ENCODE measurements around the gene SH2D7. TPM values are rescaled to one million over a fixed set of nuclear protein-coding genes. Genes with fewer than 3 reads are reported as not detected.

The SH2D7 gene
- total RNA-seq, 1 experiment from 2014 or later: not detected

DNA sequence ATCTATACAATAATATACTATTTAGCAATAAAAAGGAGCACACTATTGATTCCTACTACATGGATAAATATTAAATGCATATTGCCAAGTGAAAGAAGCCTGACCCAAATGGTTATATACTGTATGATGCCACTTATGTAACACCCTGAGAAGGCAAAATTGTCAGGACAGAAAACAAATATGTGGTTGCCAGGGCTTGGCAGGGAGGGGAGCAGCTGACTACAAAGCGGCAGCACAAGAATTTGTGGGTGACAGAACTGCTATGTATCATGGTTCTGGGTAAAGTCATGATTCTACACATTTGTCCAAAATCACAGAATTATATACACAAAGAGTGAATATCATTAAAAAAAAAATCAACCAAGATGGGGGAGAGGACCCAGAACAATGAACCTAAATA, 37.4 kb upstream of the SH2D7 start (continued):
- TF ChIP-seq, protein P1, sequence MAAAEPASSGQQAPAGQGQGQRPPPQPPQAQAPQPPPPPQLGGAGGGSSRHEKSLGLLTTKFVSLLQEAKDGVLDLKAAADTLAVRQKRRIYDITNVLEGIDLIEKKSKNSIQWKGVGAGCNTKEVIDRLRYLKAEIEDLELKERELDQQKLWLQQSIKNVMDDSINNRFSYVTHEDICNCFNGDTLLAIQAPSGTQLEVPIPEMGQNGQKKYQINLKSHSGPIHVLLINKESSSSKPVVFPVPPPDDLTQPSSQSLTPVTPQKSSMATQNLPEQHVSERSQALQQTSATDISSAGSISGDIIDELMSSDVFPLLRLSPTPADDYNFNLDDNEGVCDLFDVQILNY (CRISPR knock-in tag; IDR thresholded peaks at IDR 0.05): no peak
- TF ChIP-seq ATF1 (CRISPR knock-in tag; IDR thresholded peaks at IDR 0.05) (no peak), EMX1 (CRISPR knock-in tag; IDR thresholded peaks at IDR 0.05) (no peak), ZNF281 (CRISPR knock-in tag; IDR thresholded peaks at IDR 0.05) (no peak)
- TF ChIP-seq, protein P2, sequence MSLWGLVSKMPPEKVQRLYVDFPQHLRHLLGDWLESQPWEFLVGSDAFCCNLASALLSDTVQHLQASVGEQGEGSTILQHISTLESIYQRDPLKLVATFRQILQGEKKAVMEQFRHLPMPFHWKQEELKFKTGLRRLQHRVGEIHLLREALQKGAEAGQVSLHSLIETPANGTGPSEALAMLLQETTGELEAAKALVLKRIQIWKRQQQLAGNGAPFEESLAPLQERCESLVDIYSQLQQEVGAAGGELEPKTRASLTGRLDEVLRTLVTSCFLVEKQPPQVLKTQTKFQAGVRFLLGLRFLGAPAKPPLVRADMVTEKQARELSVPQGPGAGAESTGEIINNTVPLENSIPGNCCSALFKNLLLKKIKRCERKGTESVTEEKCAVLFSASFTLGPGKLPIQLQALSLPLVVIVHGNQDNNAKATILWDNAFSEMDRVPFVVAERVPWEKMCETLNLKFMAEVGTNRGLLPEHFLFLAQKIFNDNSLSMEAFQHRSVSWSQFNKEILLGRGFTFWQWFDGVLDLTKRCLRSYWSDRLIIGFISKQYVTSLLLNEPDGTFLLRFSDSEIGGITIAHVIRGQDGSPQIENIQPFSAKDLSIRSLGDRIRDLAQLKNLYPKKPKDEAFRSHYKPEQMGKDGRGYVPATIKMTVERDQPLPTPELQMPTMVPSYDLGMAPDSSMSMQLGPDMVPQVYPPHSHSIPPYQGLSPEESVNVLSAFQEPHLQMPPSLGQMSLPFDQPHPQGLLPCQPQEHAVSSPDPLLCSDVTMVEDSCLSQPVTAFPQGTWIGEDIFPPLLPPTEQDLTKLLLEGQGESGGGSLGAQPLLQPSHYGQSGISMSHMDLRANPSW (CRISPR knock-in tag; conservative IDR thresholded peaks at IDR 0.05; ENCODE audit: low read depth): no peak
- TF ChIP-seq, protein P3, sequence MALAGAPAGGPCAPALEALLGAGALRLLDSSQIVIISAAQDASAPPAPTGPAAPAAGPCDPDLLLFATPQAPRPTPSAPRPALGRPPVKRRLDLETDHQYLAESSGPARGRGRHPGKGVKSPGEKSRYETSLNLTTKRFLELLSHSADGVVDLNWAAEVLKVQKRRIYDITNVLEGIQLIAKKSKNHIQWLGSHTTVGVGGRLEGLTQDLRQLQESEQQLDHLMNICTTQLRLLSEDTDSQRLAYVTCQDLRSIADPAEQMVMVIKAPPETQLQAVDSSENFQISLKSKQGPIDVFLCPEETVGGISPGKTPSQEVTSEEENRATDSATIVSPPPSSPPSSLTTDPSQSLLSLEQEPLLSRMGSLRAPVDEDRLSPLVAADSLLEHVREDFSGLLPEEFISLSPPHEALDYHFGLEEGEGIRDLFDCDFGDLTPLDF (CRISPR knock-in tag; IDR thresholded peaks at IDR 0.05): no peak

DNA sequence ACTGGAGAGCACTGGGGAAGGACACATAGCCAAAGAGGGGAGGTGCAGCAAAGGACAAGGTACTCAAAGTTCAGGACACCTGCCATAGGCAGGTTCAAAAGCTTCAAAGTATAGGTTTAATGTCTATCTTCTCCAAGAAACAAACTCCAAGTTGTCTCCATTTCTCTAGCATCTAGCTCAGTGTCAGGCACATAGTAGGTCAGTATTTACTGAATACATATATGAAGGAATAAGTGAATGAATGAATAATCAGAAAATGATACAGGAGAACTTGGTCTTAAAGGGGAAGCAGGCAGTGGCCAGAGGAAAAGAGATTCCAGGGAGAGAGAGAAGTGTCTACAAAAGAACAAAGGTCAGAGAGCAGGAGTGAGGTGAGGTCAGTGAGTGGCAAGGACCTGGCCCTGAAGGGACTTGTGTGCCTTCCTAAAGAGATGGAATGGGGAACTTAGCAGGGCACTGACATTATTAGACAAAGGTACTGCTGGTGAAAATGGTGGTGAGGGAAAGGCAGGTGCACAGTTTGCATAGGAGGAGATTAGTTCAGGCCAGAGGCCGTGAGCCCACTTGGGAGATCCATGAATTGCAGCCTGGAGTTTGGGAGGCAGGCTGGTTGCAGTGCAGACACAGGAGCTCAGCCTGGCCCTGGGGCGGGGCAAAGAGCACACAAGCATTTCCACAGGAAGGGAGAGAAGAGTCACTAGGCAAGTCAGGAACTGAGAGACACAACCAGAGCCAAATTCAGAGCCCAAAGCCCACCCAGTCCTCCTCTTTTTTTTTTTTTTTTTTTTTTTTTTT, 36.2 kb upstream of the SH2D7 start:
- Mint-ChIP-seq H3K9me3 (no peaks in the 10 kb centered on the region), H3K27ac (peak overlapping the region; percentile 84), H3K4me1 (peaks cover 23% of the 10 kb centered on the region), H3K4me3 (no peak overlapping the region), H3K27me3 (ENCODE audit: low read depth) (no peaks in the 10 kb centered on the region), H3K36me3 (no peaks in the 10 kb centered on the region)
- TF ChIP-seq, protein P4, sequence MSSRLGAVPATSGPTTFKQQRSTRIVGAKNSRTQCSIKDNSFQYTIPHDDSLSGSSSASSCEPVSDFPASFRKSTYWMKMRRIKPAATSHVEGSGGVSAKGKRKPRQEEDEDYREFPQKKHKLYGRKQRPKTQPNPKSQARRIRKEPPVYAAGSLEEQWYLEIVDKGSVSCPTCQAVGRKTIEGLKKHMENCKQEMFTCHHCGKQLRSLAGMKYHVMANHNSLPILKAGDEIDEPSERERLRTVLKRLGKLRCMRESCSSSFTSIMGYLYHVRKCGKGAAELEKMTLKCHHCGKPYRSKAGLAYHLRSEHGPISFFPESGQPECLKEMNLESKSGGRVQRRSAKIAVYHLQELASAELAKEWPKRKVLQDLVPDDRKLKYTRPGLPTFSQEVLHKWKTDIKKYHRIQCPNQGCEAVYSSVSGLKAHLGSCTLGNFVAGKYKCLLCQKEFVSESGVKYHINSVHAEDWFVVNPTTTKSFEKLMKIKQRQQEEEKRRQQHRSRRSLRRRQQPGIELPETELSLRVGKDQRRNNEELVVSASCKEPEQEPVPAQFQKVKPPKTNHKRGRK (CRISPR knock-in tag; IDR thresholded peaks at IDR 0.05; ENCODE audit: borderline replicate concordance): no peak
- TF ChIP-seq MYBL2 (CRISPR knock-in tag; IDR thresholded peaks at IDR 0.05) (no peak), SOX15 (CRISPR knock-in tag; IDR thresholded peaks at IDR 0.05) (no peak), ARID4B (CRISPR knock-in tag; IDR thresholded peaks at IDR 0.05; ENCODE audit: borderline replicate concordance) (no peak), GTF2I (CRISPR knock-in tag; conservative IDR thresholded peaks at IDR 0.05) (no peak), IRF2 (CRISPR knock-in tag; IDR thresholded peaks at IDR 0.05; ENCODE audit: borderline replicate concordance, low read depth) (no peak), TP53 (CRISPR knock-in tag; IDR thresholded peaks at IDR 0.05) (no peak), GRHL2 (CRISPR knock-in tag; IDR thresholded peaks at IDR 0.05; ENCODE audit: insufficient replicate concordance, severe bottlenecking) (no peak), NFYB (CRISPR knock-in tag; conservative IDR thresholded peaks at IDR 0.05; ENCODE audit: low read depth) (no peak), ZNF671 (CRISPR knock-in tag; IDR thresholded peaks at IDR 0.05) (no peak), EMX1 (CRISPR knock-in tag; IDR thresholded peaks at IDR 0.05) (no peak), ZNF423 (CRISPR knock-in tag; IDR thresholded peaks at IDR 0.05) (no peak), JAZF1 (CRISPR knock-in tag; IDR thresholded peaks at IDR 0.05) (no peak), MXD4 (CRISPR knock-in tag; IDR thresholded peaks at IDR 0.05; ENCODE audit: borderline replicate concordance) (no peak)
- peak; percentile 43 for DNase-seq (ENCODE audit: low spot score)
- peak; percentile 84 for ATAC-seq
- ChIA-PET POLR2A (no interaction called here), CTCF (interaction anchor here (0.6 to 1.4 kb wide), 9 partner anchors 13 to 317 kb away, joined by 3 to 9 read pairs (median 3); no protein-coding TSS in a partner anchor)
